Lower leg skin (tissue), 3 donors: ENCODE measurements around the gene TFAP2E.

Experiments used
- POLR2A ChIP-seq, 2 donors: fragments of 450-650 bp; IDR thresholded peaks; one replicate each; pipeline ENCODE4 v1.6.1; 2016 to 2017; ENCODE audit warnings: antibody characterized with exemption in 2 of 2, mild to moderate bottlenecking in 1 of 2, moderate library complexity in 1 of 2
- TF ChIP-seq, protein P1 (sequence below), 3 donors: fragments of 450-650 bp; IDR thresholded peaks; one replicate each; pipeline ENCODE4 v1.5.1; 2016; ENCODE audit warnings: antibody characterized with exemption in 3 of 3, mild to moderate bottlenecking in 3 of 3, moderate library complexity in 2 of 3

DNA sequence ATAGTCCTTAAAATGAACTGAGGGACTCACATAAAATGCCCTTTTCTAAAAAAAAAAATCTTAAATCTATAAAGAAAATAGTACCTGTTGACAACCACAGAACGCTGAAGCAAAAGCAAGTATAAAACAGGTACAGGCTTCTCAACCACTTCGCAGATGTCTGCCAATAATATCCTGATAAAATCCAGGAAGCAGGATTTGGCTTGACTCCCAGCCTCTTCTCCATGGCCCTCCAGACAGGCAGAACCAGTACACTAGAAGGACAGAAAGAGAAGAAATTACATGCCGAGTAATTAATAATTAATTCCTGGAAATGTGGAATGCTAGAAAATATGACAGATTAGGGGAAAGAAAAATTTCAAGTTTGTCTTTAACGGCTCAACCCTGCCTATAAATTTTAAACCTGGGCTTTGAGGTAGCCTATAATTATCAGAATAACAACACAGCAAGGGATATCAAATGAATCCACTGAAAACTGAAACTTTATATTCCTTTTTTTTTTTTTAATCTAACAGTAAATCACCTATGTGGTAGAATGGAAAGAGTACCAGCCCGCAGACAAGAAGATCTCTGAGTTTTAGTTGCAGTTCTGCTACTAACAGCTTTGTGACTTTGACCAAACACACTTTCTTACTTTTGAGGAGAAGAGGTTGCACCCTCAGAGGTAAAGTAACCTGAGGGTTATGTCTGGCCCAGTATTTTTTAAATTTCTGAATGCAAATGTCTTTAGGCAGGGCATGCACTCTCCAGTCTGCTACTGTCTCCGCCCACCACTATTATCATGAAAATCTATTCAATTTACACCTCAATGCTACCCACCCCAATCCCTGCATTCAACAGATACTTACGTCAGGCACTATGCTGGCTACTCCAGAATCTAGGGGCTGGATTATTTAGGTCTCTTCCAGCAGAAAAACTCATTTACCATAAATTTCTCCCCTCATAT is 18.6 kb upstream of the TFAP2E start:
- TF ChIP-seq, protein P1, sequence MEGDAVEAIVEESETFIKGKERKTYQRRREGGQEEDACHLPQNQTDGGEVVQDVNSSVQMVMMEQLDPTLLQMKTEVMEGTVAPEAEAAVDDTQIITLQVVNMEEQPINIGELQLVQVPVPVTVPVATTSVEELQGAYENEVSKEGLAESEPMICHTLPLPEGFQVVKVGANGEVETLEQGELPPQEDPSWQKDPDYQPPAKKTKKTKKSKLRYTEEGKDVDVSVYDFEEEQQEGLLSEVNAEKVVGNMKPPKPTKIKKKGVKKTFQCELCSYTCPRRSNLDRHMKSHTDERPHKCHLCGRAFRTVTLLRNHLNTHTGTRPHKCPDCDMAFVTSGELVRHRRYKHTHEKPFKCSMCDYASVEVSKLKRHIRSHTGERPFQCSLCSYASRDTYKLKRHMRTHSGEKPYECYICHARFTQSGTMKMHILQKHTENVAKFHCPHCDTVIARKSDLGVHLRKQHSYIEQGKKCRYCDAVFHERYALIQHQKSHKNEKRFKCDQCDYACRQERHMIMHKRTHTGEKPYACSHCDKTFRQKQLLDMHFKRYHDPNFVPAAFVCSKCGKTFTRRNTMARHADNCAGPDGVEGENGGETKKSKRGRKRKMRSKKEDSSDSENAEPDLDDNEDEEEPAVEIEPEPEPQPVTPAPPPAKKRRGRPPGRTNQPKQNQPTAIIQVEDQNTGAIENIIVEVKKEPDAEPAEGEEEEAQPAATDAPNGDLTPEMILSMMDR (IDR thresholded peaks at IDR 0.05): no peak
- no peak for TF ChIP-seq POLR2A (IDR thresholded peaks at IDR 0.05)
